GM12878 (cell line): ENCODE measurements around the gene PRRC2B. TPM values are rescaled to one million over a fixed set of nuclear protein-coding genes. Genes with fewer than 3 reads are reported as not detected.

Experiments
- ATAC-seq: fragments of 200-7000 bp; cut with Tn5 transposase; 3 replicates; pipeline ENCODE4 v1.9.1; 2020; ENCODE audit warnings: mild to moderate bottlenecking, moderate library complexity
- BruUV-seq: library from RNA; stranded (reverse); fragments of 400-500 nt; replicated peaks from 2 replicates; lab custom pipeline; 2021; lab: Mats Ljungman, UMichigan
- CTCF ChIA-PET: fragments of 300-600 bp; sonication (Branson Sonifier 250); formaldehyde crosslinking; extraction: SDS; loops from one replicate; lab custom pipeline; 2021; ENCODE audit warnings: inconsistent platforms; lab: Yijun Ruan, JAX
- POLR2A ChIA-PET: fragments of 350-600 bp; formaldehyde crosslinking; extraction: SDS; loops from one replicate; lab custom pipeline; 2021; ENCODE audit warnings: inconsistent platforms; lab: Charles Lee
- RAD21 ChIA-PET: fragments of 300-600 bp; sonication (Branson Sonifier 250); formaldehyde crosslinking; loops from one replicate; lab custom pipeline; 2023; ENCODE audit warnings: antibody characterized with exemption; ENCODE audit not compliant: unreplicated experiment; lab: Charles Lee
- SMC1A ChIA-PET: fragments of 300-600 bp; sonication (Branson Sonifier 250); formaldehyde crosslinking; loops from one replicate; lab custom pipeline; 2023; ENCODE audit not compliant: unreplicated experiment, uncharacterized antibody; lab: Charles Lee
- DNase-seq: peaks from one replicate; pipeline ENCODE4 v3.0.0-alpha.2; 2011; ENCODE audit warnings: low read depth, low spot score
- FAIRE-seq: peaks from 3 replicates; lab custom pipeline; 2011; peaks lifted over from hg19 to GRCh38; lab: Jason Lieb, UNC
- H2AFZ ChIP-seq: 2 replicates; pipeline ENCODE4 v1.6.0; 2011; ENCODE audit warnings: low read depth, low read length, control low read depth; ENCODE audit not compliant: control insufficient read depth
- H3K27ac ChIP-seq: 2 replicates; pipeline ENCODE4 v1.5.1; 2011; ENCODE audit warnings: control low read depth; ENCODE audit not compliant: control insufficient read depth, insufficient read depth
- H3K27me3 ChIP-seq, 2 experiments: replicated peaks in 1 of 2; 2 replicates each; pipeline versions ENCODE4 v1.6.0 to v1.6.1; 2011; ENCODE audit warnings: low read length in 1 of 2; ENCODE audit not compliant: control insufficient read depth in 2 of 2, insufficient read depth in 2 of 2
- H3K36me3 ChIP-seq, 2 experiments: 2 replicates each; pipeline ENCODE4 v1.5.1; 2011; ENCODE audit warnings: low read length in 1 of 2; ENCODE audit not compliant: control insufficient read depth in 2 of 2, insufficient read depth in 2 of 2
- H3K4me1 ChIP-seq: 2 replicates; pipeline ENCODE4 v1.6.1; 2011; ENCODE audit warnings: mild to moderate bottlenecking, low read length, moderate library complexity, mixed read lengths; ENCODE audit not compliant: control insufficient read depth, insufficient read depth
- H3K4me2 ChIP-seq: 2 replicates; pipeline ENCODE4 v1.6.0; 2011; ENCODE audit warnings: control low read depth; ENCODE audit not compliant: control insufficient read depth, insufficient read depth
- H3K4me3 ChIP-seq: fragments of 200-600 bp; sonication (generic); 2 replicates; pipeline ENCODE4 v1.5.1; 2016
- H3K79me2 ChIP-seq: 2 replicates; pipeline ENCODE4 v1.6.0; 2011; ENCODE audit warnings: low read length; ENCODE audit not compliant: control insufficient read depth, insufficient read depth
- H3K9ac ChIP-seq: 2 replicates; pipeline ENCODE4 v1.8.0; 2011; ENCODE audit warnings: low read length, control low read depth, mixed read lengths; ENCODE audit not compliant: control insufficient read depth, insufficient read depth
- H3K9me3 ChIP-seq: replicated peaks from 3 replicates; pipeline ENCODE4 v1.5.1; 2011; ENCODE audit warnings: mild to moderate bottlenecking, low read length; ENCODE audit not compliant: control insufficient read depth, insufficient read depth
- H4K20me1 ChIP-seq: 2 replicates; pipeline ENCODE4 v1.6.0; 2011; ENCODE audit not compliant: control insufficient read depth, insufficient read depth
- BHLHE40 ChIP-seq, 2 experiments: fragments of 450-650 bp in 1 of 2; IDR thresholded peaks; 2 replicates each; pipeline ENCODE4 v1.6.1; 2011 to 2017; ENCODE audit warnings: low read depth in 2 of 2, borderline replicate concordance in 1 of 2, improper control_type of control experiment in 1 of 2, low read length in 1 of 2, mild to moderate bottlenecking in 1 of 2
- CREB1 ChIP-seq: IDR thresholded peaks from 2 replicates; pipeline ENCODE4 v1.6.1; 2012; ENCODE audit warnings: low read depth, mild to moderate bottlenecking, inconsistent platforms
- MXI1 ChIP-seq: fragments of 150-350 bp; IDR thresholded peaks from 2 replicates; pipeline ENCODE4 v1.6.1; 2011; ENCODE audit warnings: low read depth, mild to moderate bottlenecking, inconsistent platforms, low read length, improper control_type of control experiment
- ZNF24 ChIP-seq: fragments of 450-650 bp; IDR thresholded peaks from 2 replicates; pipeline ENCODE4 v1.6.1; 2017; ENCODE audit warnings: antibody characterized with exemption, mild to moderate bottlenecking
- WGBS: methylation state at CpG from one replicate; pipeline ENCODE4 v1.1.6; 2016; ENCODE audit warnings: low lambda C conversion rate; ENCODE audit not compliant: insufficient replicate concordance, insufficient coverage; ENCODE audit errors: missing lambda C conversion rate; 5-methylcytosine and 5-hydroxymethylcytosine counted together
- in situ Hi-C: fragments of 300-500 bp; cut with MboI; formaldehyde crosslinking; loops from 9 replicates; pipeline ENCODE4 v1.14.3; 2018; ENCODE audit warnings: mixed read lengths
- intact Hi-C: fragments of 100-400 bp; cut with micrococcal nuclease; formaldehyde crosslinking; loops from one replicate; pipeline ENCODE4 v1.14.2; 2022; ENCODE audit not compliant: unreplicated experiment
- polyA plus RNA-seq, 11 experiments: library from polyadenylated mRNA; depleted of rRNA in 4 of 11; unstranded in 6 of 11; stranded (reverse) in 5 of 11; fragments of >200 nt; fragmentation: Nextera tagmentation in 4 of 11; fragmentation: Illumina TruSeq in 1 of 11; extraction: Ambion mirVana in 4 of 11; extraction: Trizol in 1 of 11; gene quantifications; 1 replicate in 1 of 11; 2 replicates in 10 of 11; pipeline versions ENCODE4 v1.2.1 to v1.2.3, GENCODE V29; 2011 to 2016; ENCODE audit warnings: inconsistent platforms in 2 of 11, missing spikeins in 2 of 11, low read depth in 1 of 11
- total RNA-seq, 4 experiments: library from RNA; depleted of rRNA in 3 of 4; stranded (reverse); fragments of >200 nt in 3 of 4; fragmentation: Illumina TruSeq in 1 of 4; extraction: Trizol in 1 of 4; gene quantifications; 2 replicates each; pipeline versions ENCODE4 v1.2.1 to v1.2.3, GENCODE V29; 2013 to 2021
- TF ChIP-seq, protein P1 (sequence below): fragments of 450-650 bp; formaldehyde crosslinking; IDR thresholded peaks from 2 replicates; pipeline ENCODE4 v1.4.0; 2020; ENCODE audit warnings: mild to moderate bottlenecking, moderate library complexity

Gene PRRC2B
- total and polyA plus RNA-seq, 10 of the 15 experiments (the other 5 are each of a cell fraction or from before 2014, with no cell fraction given), result 0.84 to 155 (median 28.7) TPM

DNA sequence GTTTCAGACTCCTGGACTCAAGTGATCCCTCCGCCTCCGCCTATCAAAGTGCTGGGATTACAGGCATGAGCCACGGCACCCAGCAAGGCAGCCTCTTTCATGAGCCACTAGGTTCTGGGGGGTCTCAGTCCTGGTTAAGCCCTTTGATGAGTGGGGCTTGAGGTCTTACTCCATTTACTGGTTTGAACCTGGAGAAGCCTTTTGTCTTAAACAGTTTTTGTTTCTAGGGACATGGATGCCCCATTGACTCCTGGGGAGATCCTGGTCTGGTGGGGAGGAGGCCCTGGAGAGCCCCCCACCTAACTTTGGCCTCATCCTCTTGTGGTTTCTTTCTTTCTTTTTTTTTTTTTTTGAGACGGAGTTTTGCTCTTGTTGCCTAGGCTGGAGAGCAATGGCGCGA is 6.7 kb downstream of the PRRC2B start:
- intact Hi-C loops (no loop called here), in situ Hi-C loops (no loop called here)
- ChIA-PET SMC1A (no interaction called here), POLR2A (no interaction called here), CTCF (interaction anchor here (0.7 kb wide), 1 partner anchor 276 kb away, joined by 3 read pairs; no protein-coding TSS in a partner anchor), RAD21 (no interaction called here)
- ATAC-seq, result no peak
- no TSS peak for BruUV-seq
- DNase-seq, result no peak
- no peak overlapping the region for H3K4me2 ChIP-seq
- peaks cover 46% of the 10 kb centered on the region for H3K4me1 ChIP-seq
- no peaks in the 10 kb centered on the region for H3K9me3 ChIP-seq
- 92% methylated on average over 5 of the region's 6 CpGs for WGBS
- no peak for TF ChIP-seq ZNF24
- no peak for TF ChIP-seq CREB1
- TF ChIP-seq BHLHE40 (IDR thresholded peaks at IDR 0.05; ENCODE audit: borderline replicate concordance in 1 of 2, low read depth in 2 of 2, low read length in 1 of 2), result no peak
- no peaks in the 10 kb centered on the region for H3K27me3 ChIP-seq
- H2AFZ ChIP-seq, result no peak overlapping the region
- H4K20me1 ChIP-seq, result peaks cover 41% of the 10 kb centered on the region
- H3K27ac ChIP-seq, result no peak overlapping the region
- no peak overlapping the region for H3K4me3 ChIP-seq
- H3K36me3 ChIP-seq, result peaks cover 1 to 10% of the 10 kb centered on the region in 2 experiments; a peak in 3 of 4 replicates
- FAIRE-seq, result no peak
- H3K79me2 ChIP-seq, result peaks cover 95% of the 10 kb centered on the region
- H3K9ac ChIP-seq, result no peak overlapping the region

DNA sequence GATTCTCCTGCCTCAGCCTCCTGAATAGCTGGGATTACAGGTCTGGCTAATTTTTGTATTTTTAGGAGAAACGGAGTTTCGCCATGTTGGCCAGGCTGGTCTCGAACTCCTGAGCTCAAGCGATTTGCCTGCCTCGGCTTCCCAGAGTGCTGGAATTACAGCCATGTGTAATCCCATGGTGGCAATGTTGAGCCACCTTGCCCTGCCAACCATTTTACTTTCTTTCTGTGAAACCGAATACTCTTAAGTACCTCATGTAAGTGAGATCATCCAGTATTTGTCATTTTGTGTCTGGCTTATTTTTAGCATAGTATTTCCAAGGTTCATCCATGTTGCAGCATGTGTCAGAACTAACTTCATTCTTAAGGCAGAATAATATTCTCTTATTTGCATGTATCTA is 8.2 kb downstream of the PRRC2B start:
- no TSS peak for BruUV-seq

More for the DNA sequence above, 8.2 kb downstream of the PRRC2B start:
- Histone ChIP-seq H3K4me2 (peak overlapping the region; percentile 69), H3K79me2 (peaks cover 96% of the 10 kb centered on the region), H4K20me1 (peaks cover 36% of the 10 kb centered on the region), H3K9ac (no peak overlapping the region), H3K27me3 (no peaks in the 10 kb centered on the region), H3K27ac (no peak overlapping the region), H3K4me1 (peaks cover 47% of the 10 kb centered on the region), H2AFZ (no peak overlapping the region), H3K36me3 (peaks cover 2 to 10% of the 10 kb centered on the region in 2 experiments; a peak in 3 of 4 replicates), H3K4me3 (no peak overlapping the region), H3K9me3 (no peaks in the 10 kb centered on the region)
- TF ChIP-seq, protein P1, sequence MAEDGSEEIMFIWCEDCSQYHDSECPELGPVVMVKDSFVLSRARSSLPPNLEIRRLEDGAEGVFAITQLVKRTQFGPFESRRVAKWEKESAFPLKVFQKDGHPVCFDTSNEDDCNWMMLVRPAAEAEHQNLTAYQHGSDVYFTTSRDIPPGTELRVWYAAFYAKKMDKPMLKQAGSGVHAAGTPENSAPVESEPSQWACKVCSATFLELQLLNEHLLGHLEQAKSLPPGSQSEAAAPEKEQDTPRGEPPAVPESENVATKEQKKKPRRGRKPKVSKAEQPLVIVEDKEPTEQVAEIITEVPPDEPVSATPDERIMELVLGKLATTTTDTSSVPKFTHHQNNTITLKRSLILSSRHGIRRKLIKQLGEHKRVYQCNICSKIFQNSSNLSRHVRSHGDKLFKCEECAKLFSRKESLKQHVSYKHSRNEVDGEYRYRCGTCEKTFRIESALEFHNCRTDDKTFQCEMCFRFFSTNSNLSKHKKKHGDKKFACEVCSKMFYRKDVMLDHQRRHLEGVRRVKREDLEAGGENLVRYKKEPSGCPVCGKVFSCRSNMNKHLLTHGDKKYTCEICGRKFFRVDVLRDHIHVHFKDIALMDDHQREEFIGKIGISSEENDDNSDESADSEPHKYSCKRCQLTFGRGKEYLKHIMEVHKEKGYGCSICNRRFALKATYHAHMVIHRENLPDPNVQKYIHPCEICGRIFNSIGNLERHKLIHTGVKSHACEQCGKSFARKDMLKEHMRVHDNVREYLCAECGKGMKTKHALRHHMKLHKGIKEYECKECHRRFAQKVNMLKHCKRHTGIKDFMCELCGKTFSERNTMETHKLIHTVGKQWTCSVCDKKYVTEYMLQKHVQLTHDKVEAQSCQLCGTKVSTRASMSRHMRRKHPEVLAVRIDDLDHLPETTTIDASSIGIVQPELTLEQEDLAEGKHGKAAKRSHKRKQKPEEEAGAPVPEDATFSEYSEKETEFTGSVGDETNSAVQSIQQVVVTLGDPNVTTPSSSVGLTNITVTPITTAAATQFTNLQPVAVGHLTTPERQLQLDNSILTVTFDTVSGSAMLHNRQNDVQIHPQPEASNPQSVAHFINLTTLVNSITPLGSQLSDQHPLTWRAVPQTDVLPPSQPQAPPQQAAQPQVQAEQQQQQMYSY (CRISPR knock-in tag), result no peak
- TF ChIP-seq MXI1, result no peak
- no peak for DNase-seq
- WGBS, result 82% methylated on average over 6 of the region's 6 CpGs
- intact Hi-C loops, result no loop called here
- RAD21 ChIA-PET, result no interaction called here
- FAIRE-seq, result no peak
- ATAC-seq, result no peak
- SMC1A ChIA-PET, result no interaction called here
- CTCF ChIA-PET, result interaction anchor here (0.6 kb wide), 1 partner anchor 9 kb away, joined by 3 read pairs; no protein-coding TSS in a partner anchor
- in situ Hi-C loops, result no loop called here
- POLR2A ChIA-PET, result interaction anchor here (1.1 kb wide), 1 partner anchor 10 kb away, joined by 5 read pairs; no protein-coding TSS in a partner anchor
